BLaER1 (cell line): ENCODE measurements around the gene CDK17.

Experiments used
- H3K27ac ChIP-seq: shearing (Covaris generic); formaldehyde crosslinking; 2 replicates; pipeline ENCODE4 v1.8.1; 2022
- H3K27me3 ChIP-seq: shearing (Covaris generic); formaldehyde crosslinking; 2 replicates; pipeline ENCODE4 v1.8.1; 2022
- H3K36me3 ChIP-seq: shearing (Covaris generic); formaldehyde crosslinking; 2 replicates; pipeline ENCODE4 v1.8.1; 2022
- H3K4me1 ChIP-seq: shearing (Covaris generic); formaldehyde crosslinking; 2 replicates; pipeline ENCODE4 v1.8.1; 2022
- H3K4me2 ChIP-seq: shearing (Covaris generic); formaldehyde crosslinking; 2 replicates; pipeline ENCODE4 v1.8.1; 2022
- H3K4me3 ChIP-seq: shearing (Covaris generic); formaldehyde crosslinking; 2 replicates; pipeline ENCODE4 v1.8.1; 2022
- H3K9ac ChIP-seq: shearing (Covaris generic); formaldehyde crosslinking; 2 replicates; pipeline ENCODE4 v1.8.1; 2022
- H3K9me3 ChIP-seq: shearing (Covaris generic); formaldehyde crosslinking; 2 replicates; pipeline ENCODE4 v1.8.1; 2022
- H4K20me1 ChIP-seq: shearing (Covaris generic); formaldehyde crosslinking; 2 replicates; pipeline ENCODE4 v1.8.1; 2022
- Cebpa-rat ChIP-seq: shearing (Covaris generic); IDR thresholded peaks from 2 replicates; pipeline ENCODE4 v1.8.1; 2022

CDK17 gene

GRCh38 chr12:96294831-96295230 is 105.4 kb downstream of the CDK17 start:
- Histone ChIP-seq H3K36me3 (peaks cover 67% of the 10 kb centered on the region), H3K27ac (no peak overlapping the region), H3K4me1 (no peaks in the 10 kb centered on the region), H3K4me3 (no peak overlapping the region), H3K4me2 (no peak overlapping the region), H3K9ac (no peak overlapping the region), H4K20me1 (no peaks in the 10 kb centered on the region), H3K27me3 (no peaks in the 10 kb centered on the region), H3K9me3 (no peaks in the 10 kb centered on the region)
- TF ChIP-seq Cebpa-rat: no peak

- H3K4me3 ChIP-seq: no peak overlapping the region
- no peak overlapping the region for H3K4me2 ChIP-seq
- TF ChIP-seq Cebpa-rat: no peak
- no peaks in the 10 kb centered on the region for H3K27me3 ChIP-seq
- H3K4me1 ChIP-seq: no peaks in the 10 kb centered on the region
- no peaks in the 10 kb centered on the region for H3K9me3 ChIP-seq
- peaks cover 71% of the 10 kb centered on the region for H3K36me3 ChIP-seq
- no peak overlapping the region for H3K9ac ChIP-seq
- H3K27ac ChIP-seq: no peak overlapping the region
- H4K20me1 ChIP-seq: no peaks in the 10 kb centered on the region
Observed at GRCh38 chr12:96293093-96293492, 107.1 kb downstream of the CDK17 start.

DNA sequence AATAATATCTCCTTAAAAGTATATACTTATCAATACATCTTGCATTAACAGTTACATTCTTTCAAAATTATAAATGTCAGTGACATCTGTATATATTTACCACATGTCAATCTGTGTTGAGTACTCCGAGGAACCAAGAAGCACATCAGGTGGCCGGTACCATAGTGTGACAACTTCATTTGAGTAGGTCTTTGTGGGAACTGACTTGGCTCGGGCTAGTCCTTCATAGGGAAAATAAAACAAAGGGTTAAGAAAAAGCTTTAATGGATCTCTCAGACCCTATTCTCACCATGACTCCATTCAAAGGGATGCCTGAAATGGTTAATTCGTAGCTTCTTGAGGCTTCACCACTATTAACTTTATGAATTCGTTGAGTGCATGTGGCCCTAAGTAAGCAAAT is 111.2 kb downstream of the CDK17 start:
- H4K20me1 ChIP-seq: no peaks in the 10 kb centered on the region
- H3K27me3 ChIP-seq: no peaks in the 10 kb centered on the region
- no peak overlapping the region for H3K4me3 ChIP-seq
- peaks cover 86% of the 10 kb centered on the region for H3K36me3 ChIP-seq
- no peak overlapping the region for H3K9ac ChIP-seq
- no peaks in the 10 kb centered on the region for H3K9me3 ChIP-seq
- TF ChIP-seq Cebpa-rat: no peak
- no peaks in the 10 kb centered on the region for H3K4me1 ChIP-seq
- no peak overlapping the region for H3K4me2 ChIP-seq
- no peak overlapping the region for H3K27ac ChIP-seq

DNA sequence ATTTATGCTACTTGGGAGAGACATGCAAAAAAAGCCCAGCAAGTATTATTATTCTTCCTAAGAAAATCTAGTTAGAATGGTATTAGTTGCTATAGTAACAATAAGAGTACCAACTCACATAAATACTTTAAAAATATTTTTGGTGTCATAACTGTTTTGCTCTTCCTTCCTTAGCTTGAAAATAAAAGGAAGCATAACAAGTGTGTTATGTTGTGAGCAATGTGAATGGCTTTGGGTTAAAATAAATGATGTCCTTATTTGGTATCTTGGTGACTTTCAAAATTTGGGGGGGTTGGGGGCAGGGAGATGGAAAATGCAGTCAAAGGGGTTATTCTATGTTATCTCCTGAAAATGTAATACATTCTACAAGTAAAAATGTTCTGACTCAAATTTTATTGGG is 115.1 kb downstream of the CDK17 start:
- no peaks in the 10 kb centered on the region for H3K27me3 ChIP-seq
- H3K4me1 ChIP-seq: no peaks in the 10 kb centered on the region
- TF ChIP-seq Cebpa-rat: no peak
- no peaks in the 10 kb centered on the region for H4K20me1 ChIP-seq
- H3K4me2 ChIP-seq: no peak overlapping the region
- H3K9me3 ChIP-seq: no peaks in the 10 kb centered on the region
- H3K36me3 ChIP-seq: peaks cover 98% of the 10 kb centered on the region
- H3K9ac ChIP-seq: no peak overlapping the region
- no peak overlapping the region for H3K4me3 ChIP-seq
- H3K27ac ChIP-seq: no peak overlapping the region

DNA sequence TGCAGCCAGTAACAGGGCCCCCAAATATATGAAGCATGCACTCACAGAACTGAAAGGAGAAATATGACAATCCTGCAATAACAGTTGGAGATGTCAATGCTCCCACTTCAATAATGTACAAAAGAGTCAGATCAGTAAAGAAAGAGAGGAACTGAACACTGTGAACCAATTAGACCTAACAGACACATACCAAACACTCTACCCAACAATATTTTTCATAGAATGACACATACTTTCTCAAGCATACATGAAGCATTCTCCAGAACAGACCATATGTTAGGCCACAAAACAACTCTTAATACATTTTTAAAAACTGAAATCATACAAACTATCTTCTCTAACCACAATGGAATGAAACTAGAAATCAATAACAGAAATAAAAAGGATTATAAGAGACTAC is 125.9 kb downstream of the CDK17 start:
- TF ChIP-seq Cebpa-rat: no peak
- Histone ChIP-seq H3K4me3 (no peak overlapping the region), H3K9me3 (no peaks in the 10 kb centered on the region), H3K9ac (no peak overlapping the region), H3K4me2 (no peak overlapping the region), H3K27me3 (no peaks in the 10 kb centered on the region), H3K4me1 (no peaks in the 10 kb centered on the region), H3K36me3 (peaks cover 50% of the 10 kb centered on the region), H4K20me1 (no peaks in the 10 kb centered on the region), H3K27ac (no peak overlapping the region)

DNA sequence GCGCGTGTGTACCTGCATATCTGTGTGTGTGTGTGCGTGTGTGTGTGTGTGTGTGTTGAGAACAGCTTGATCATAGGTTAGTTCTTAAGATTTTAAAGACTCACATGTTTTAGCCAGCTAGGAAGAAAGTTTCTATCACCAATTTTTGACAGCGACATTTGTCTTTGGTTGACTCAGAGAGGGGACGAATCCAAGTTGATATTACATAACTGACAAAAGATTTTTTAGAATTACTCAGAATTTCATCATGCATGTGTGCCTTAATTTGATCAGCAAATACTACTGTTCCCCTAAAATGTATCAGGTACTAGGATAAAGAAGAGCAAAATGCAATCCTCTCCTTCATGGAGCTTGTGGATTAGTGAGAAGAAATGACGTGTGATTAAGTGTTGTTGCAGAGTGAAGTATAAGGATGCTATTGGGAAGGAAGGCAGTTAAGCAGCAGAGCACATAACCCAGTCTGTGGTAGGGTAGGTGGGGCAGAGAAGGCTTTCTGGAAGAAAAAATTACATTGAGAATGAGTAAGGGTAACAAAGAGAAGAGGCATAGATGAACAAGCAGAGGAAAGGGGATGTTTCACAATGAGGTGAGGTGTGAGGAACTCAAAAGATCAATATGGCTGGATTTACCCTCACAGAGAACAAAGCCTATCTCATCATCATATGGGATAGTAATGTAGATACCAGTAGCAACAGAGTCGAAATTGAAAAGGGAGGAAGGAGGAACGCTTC is 128.6 kb downstream of the CDK17 start:
- no peak for TF ChIP-seq Cebpa-rat
- H3K27me3 ChIP-seq: no peaks in the 10 kb centered on the region
- no peak overlapping the region for H3K27ac ChIP-seq
- H4K20me1 ChIP-seq: peaks cover 15% of the 10 kb centered on the region; the same call in 1 of the 2 replicates
- no peak overlapping the region for H3K4me3 ChIP-seq
- H3K4me1 ChIP-seq: no peaks in the 10 kb centered on the region
- peaks cover 65% of the 10 kb centered on the region for H3K36me3 ChIP-seq
- H3K9ac ChIP-seq: no peak overlapping the region
- H3K9me3 ChIP-seq: no peaks in the 10 kb centered on the region
- H3K4me2 ChIP-seq: no peak overlapping the region

DNA sequence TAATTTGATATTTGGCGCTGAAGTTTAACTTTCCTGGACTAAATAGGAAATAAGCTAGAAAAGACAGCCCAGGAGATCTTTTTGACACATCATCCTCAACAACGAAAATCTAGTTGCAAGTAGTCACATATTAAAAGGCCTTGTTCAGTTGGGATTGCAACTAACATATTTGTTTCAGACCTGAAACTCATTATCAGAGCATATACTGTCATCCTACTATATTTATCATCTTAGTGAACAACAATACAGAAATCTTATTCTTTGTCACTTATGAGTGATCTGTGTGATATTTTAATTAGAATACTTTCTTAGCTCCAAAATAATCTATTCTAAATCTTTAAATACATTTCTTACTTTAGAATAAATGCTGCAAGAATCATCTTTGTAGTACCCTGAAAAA is 134.0 kb downstream of the CDK17 start:
- Histone ChIP-seq H3K9ac (no peak overlapping the region), H3K4me1 (no peaks in the 10 kb centered on the region), H3K4me3 (no peak overlapping the region), H3K36me3 (peaks cover 90% of the 10 kb centered on the region), H3K4me2 (no peak overlapping the region), H3K27ac (no peak overlapping the region), H4K20me1 (peaks cover 47% of the 10 kb centered on the region), H3K9me3 (no peaks in the 10 kb centered on the region), H3K27me3 (no peaks in the 10 kb centered on the region; the same call in 1 of the 2 replicates)
- TF ChIP-seq Cebpa-rat: no peak

- Histone ChIP-seq H3K27me3 (no peaks in the 10 kb centered on the region; the same call in 1 of the 2 replicates), H3K4me2 (no peak overlapping the region), H3K4me1 (no peaks in the 10 kb centered on the region), H3K27ac (no peak overlapping the region), H4K20me1 (peaks cover 49% of the 10 kb centered on the region), H3K4me3 (no peak overlapping the region), H3K9ac (no peak overlapping the region), H3K9me3 (no peaks in the 10 kb centered on the region), H3K36me3 (peaks cover 90% of the 10 kb centered on the region)
- TF ChIP-seq Cebpa-rat: no peak
Observed at GRCh38 chr12:96265836-96266235, 134.4 kb downstream of the CDK17 start.

GRCh38 chr12:96265400-96265799 is 134.8 kb downstream of the CDK17 start:
- Histone ChIP-seq H3K9me3 (no peaks in the 10 kb centered on the region), H3K9ac (no peak overlapping the region), H3K4me2 (no peak overlapping the region), H3K27me3 (no peaks in the 10 kb centered on the region; the same call in 1 of the 2 replicates), H3K27ac (no peak overlapping the region), H3K4me1 (no peaks in the 10 kb centered on the region), H3K36me3 (peaks cover 90% of the 10 kb centered on the region), H4K20me1 (peaks cover 54% of the 10 kb centered on the region), H3K4me3 (no peak overlapping the region)
- TF ChIP-seq Cebpa-rat: no peak

- H3K27me3 ChIP-seq: no peaks in the 10 kb centered on the region; the same call in 1 of the 2 replicates
- H3K9ac ChIP-seq: no peak overlapping the region
- no peaks in the 10 kb centered on the region for H3K4me1 ChIP-seq
- H4K20me1 ChIP-seq: peaks cover 63% of the 10 kb centered on the region
- H3K4me3 ChIP-seq: no peak overlapping the region
- H3K27ac ChIP-seq: no peak overlapping the region
- H3K4me2 ChIP-seq: no peak overlapping the region
- peaks cover 90% of the 10 kb centered on the region for H3K36me3 ChIP-seq
- no peaks in the 10 kb centered on the region for H3K9me3 ChIP-seq
- no peak for TF ChIP-seq Cebpa-rat
Observed at GRCh38 chr12:96263449-96263902, 136.8 kb downstream of the CDK17 start.

- H3K27ac ChIP-seq: no peak overlapping the region
- H3K9me3 ChIP-seq: no peaks in the 10 kb centered on the region
- H3K9ac ChIP-seq: no peak overlapping the region
- H4K20me1 ChIP-seq: peaks cover 74% of the 10 kb centered on the region
- no peak overlapping the region for H3K4me2 ChIP-seq
- no peak overlapping the region for H3K4me3 ChIP-seq
- H3K4me1 ChIP-seq: no peaks in the 10 kb centered on the region
- no peaks in the 10 kb centered on the region; the same call in 1 of the 2 replicates for H3K27me3 ChIP-seq
- H3K36me3 ChIP-seq: peaks cover 94% of the 10 kb centered on the region
- TF ChIP-seq Cebpa-rat: no peak
Observed at GRCh38 chr12:96261557-96261956, 138.7 kb downstream of the CDK17 start.
